ENCODE data around the gene DPYD.

Gene DPYD

DNA sequence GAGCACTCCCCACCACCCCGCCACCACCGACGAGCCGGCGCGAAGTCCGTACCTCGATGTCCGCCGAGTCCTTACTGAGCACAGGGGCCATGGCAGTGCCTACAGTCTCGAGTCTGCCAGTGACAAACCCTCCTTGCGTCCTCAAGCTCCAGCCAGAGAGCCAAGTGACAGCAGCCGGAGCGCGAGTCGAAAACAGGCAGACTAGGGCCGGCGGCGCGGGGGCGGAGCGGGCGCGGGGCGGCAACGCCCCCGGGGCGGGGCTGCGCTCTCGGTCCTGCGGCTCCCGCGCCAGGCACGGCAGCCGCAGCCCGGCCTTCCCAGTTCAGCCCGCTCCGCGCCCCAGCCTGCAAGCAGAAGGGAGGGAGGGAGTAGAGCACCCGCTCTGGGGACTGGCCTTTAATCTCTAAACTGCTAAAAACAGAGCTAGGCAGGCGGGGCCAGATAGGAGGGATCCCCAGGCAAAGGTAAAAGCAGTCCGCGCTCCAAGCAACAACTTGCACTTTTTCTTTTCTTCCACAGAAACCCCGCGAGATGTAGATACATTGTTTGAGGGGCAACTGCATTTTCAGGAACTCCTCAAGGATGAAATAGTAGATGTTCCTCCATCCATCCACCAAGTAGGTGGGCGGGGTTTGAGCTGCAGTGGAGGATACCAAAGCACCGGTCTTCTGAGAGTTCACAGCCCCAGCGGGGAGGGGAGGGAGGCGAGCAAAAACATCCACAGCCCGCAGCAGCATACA lies at the start of gene DPYD:
Gene DPYD (minus strand): TSS at position 203 of the 740 bp plus-strand sequence. CDS start 112 bp downstream, at position 91.
- in situ Hi-C loops (cut with MboI; ENCODE audit: low sequenced_read_pairs), result no loop called here

DNA sequence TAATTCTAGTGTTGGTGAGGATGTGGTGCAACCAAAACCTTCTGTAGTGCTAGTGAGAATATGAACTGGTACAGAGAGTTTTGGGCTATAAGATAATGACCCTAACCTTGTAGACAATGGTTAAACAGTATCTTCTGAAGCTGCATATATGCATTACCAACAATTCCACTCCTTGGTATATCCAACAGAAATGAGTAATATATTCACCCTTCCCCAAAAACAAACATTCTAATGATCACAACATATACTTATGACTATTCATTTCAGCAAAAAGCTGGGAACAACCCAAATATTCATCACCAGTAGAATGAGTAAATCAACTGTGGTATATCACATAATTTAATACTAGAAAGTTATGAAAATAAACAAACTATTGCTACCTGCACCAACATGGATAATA lies 39.6 kb upstream of the DPYD start:
- in situ Hi-C loops (cut with MboI; ENCODE audit: low sequenced_read_pairs), result no loop called here

- in situ Hi-C loops (cut with MboI; ENCODE audit: low sequenced_read_pairs), result no loop called here
Measured at GRCh38 chr1:97947695-97948094, 26.9 kb upstream of the DPYD start.

DNA sequence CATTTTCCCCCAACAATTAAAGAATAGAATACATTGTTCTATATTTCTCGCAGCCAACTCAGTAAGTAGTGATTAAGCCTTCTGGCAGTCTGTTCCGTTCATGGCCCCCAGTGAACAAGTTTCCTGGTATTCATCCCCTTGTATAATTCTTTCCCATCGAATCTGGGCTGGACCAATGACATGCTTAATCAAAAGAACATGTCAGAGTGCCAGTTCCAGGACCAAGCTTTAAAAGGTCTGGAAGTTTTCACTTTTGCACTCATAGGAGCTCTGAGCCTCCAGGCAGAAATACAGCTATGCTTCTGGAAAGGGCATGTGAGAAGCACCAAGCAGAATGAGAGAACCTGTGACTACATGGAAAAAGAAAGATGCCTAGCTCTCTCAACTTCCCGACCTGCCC lies 22.5 kb upstream of the DPYD start:
- in situ Hi-C loops (cut with MboI; ENCODE audit: low sequenced_read_pairs), result no loop called here

- in situ Hi-C loops (cut with MboI; ENCODE audit: low sequenced_read_pairs), result no loop called here
Measured at GRCh38 chr1:97942161-97943123, 21.6 kb upstream of the DPYD start.

DNA sequence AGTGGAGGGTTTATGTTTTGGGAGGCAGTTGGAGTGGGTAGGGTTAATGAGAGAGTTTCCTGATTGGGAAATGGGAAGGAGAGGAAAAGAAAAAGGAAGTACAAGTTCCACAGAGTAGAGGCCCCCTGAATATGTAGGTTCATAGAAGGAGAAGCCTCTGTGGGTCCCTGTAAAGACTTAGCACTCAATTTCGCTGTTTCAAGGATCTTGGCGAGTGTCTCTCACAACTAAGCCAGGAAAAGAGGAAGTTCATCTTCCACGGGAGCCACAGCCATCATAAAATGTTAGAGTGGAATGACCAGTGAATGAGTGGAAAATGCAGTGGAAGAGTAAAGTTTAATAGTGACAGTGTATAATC lies 17.4 kb upstream of the DPYD start:
- in situ Hi-C loops (cut with MboI; ENCODE audit: low sequenced_read_pairs), result no loop called here

- in situ Hi-C loops (cut with MboI; ENCODE audit: low sequenced_read_pairs), result no loop called here
Measured at GRCh38 chr1:97936976-97937375, 16.1 kb upstream of the DPYD start.

GRCh38 chr1:97934491-97934890 lies 13.7 kb upstream of the DPYD start:
- in situ Hi-C loops (cut with MboI; ENCODE audit: low sequenced_read_pairs), result no loop called here

- in situ Hi-C loops (cut with MboI; ENCODE audit: low sequenced_read_pairs), result no loop called here
Measured at GRCh38 chr1:97929874-97930851, 9.3 kb upstream of the DPYD start.

- in situ Hi-C loops (cut with MboI; ENCODE audit: low sequenced_read_pairs), result no loop called here
Measured at GRCh38 chr1:97926017-97926708, 5.3 kb upstream of the DPYD start.

DNA sequence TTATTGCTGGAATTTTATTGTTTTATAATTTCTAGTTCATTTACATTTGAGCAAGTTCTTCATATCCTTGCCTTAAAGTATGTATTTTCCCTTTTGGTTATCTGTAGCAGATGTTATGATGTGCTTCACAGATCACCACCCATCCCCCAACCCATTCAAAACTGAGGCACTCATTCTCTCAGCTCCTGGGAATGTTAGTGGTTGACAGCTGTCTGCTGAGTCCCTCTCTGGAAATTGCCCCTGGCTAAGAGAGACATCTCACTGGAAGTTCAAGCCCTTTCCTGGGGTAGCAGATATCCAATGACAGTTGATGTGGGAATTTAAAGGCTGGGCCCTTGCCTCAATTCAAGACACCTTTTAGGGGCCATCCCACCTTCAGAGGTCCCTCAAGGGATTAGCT lies 4.3 kb upstream of the DPYD start:
- in situ Hi-C loops (cut with MboI; ENCODE audit: low sequenced_read_pairs), result no loop called here

DNA sequence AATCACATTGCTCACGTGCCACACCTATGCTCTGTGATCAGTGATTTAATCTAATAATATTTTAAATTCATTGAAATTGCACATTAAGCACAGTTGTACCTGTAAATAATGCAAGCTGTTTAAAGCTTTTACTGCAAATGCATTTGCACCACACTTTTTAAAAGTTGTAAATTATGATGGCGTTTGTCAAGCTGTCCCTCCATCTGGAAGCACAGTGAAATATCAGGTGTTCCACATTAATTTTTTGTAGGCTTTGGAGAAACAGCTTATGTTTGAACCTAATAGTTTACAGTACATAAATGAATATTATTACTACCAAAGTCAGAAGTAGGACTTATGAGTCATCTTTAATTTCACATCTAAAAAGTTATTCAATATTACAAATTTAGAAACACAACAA lies 3.0 kb upstream of the DPYD start:
- in situ Hi-C loops (cut with MboI; ENCODE audit: low sequenced_read_pairs), result no loop called here

DNA sequence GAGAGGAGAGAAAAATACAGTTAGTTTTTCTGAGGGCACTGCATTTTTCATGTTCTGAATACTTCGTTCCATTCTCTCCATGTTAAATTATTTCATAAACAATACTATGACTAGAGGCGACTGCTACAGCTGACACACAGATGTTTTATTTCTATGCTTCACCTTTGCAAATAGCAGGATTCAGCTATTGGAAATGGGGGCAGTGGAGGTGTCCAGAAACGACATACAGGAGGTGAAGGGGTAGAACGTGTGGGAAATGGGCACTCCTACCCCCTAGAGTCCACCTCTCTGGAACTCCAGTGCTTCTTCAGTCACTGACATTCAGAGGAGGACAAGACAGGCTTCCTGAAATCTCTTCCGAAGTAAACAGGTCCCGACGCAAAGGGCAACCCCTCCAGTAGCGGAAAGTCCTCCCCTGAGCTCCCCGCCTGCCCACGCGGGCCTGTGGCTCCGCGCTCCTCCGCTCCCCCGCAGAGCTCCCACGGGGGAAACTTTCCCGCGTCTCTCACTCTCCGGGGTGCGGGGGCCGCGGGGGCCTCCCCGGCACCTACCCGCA lies 480 bp downstream of the DPYD start:
- in situ Hi-C loops (cut with MboI; ENCODE audit: low sequenced_read_pairs), result no loop called here

GRCh38 chr1:97919585-97920261 lies 1.1 kb downstream of the DPYD start:
- in situ Hi-C loops (cut with MboI; ENCODE audit: low sequenced_read_pairs), result no loop called here

- in situ Hi-C loops (cut with MboI; ENCODE audit: low sequenced_read_pairs), result no loop called here
Measured at GRCh38 chr1:97918961-97919360, 1.9 kb downstream of the DPYD start.

GRCh38 chr1:97913506-97914139 lies 7.2 kb downstream of the DPYD start:
- in situ Hi-C loops (cut with MboI; ENCODE audit: low sequenced_read_pairs), result no loop called here

DNA sequence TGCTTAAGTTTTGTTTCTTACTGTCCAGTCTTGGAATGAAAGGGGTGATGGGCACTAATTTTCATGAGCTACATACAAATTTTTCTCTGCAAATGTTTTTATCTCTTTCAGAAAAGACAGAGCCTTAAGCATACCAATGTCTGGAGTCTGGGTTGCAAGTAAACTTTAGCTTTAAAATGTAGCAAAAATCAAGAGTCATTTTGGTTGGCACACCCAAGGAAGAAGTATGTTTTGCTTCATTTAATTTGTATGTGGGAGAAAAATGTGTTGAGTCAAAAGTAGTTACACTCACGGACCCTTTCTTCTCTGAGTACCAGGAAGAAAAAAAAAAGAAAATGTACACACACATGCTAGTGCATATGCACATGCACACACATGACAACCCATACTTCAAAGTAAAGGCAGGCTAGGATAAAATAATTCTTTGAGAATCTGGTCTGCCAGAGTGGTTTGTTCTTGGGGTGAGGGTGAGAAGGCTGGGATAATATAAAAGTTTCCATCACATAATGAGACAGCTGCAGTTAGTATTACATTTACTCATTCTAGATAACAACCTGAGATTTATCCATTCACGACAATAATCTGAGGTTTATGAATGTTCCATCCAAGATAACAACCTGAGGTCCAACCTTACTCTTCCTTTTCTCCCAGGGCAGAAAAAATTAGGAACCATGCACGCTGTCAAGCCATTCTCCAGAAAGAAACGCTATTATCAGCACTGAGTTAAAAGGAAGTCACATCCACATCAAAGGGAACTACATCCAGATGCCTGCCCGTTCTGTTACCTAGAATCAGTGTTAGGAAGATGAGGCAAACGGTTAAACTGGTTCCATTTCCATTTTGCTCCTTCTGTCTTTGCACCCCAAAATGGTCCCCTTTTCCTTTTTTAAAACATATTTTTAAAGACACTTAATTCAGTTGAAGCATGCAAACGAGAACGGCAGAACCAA lies 9.3 kb downstream of the DPYD start:
- in situ Hi-C loops (cut with MboI; ENCODE audit: low sequenced_read_pairs), result no loop called here

DNA sequence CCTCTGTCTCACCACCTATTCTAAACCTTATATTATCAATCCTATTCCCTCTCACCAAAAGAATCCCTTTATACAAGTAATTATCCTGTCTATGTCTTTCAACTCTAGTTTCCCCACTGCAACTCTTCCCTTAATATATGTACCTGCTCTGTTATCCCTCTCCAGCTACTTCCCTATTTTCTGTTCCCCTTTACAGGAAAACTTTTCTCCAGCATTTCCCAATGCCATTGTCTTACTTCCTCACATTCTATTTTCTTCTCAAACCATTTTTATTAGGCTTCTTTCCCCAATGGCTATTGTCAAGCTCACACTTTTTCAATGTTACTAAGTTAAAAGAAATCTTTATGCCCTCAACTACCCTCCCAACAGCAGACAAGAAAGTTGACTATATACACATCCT lies 11.6 kb downstream of the DPYD start:
- in situ Hi-C loops (cut with MboI; ENCODE audit: low sequenced_read_pairs), result no loop called here

Measured in HL-60/S4 treated with phorbol 12-myristate 13-acetate at 8.2 ng/mL for 4 days and 3 days (cell line).